IMR-90 (cell line): ENCODE measurements around the gene EPHA6. TPM values are rescaled to one million over a fixed set of nuclear protein-coding genes. Genes with fewer than 3 reads are reported as not detected.

Source experiments
- ATAC-seq: fragments of 200-7000 bp; cut with Tn5 transposase; 2 replicates; pipeline ENCODE4 v1.9.1; 2020; ENCODE audit warnings: low read depth, mild to moderate bottlenecking, moderate library complexity
- BruUV-seq: library from RNA; stranded (reverse); fragments of 400-500 nt; replicated peaks from 2 replicates; lab custom pipeline; 2021; lab: Mats Ljungman, UMichigan
- CTCF ChIA-PET: fragments of 300-600 bp; formaldehyde crosslinking; extraction: SDS; loops from one replicate; lab custom pipeline; 2021; ENCODE audit warnings: antibody characterized with exemption; lab: Yijun Ruan, JAX
- POLR2A ChIA-PET: fragments of 300-600 bp; sonication (Branson Sonifier 250); formaldehyde crosslinking; loops from one replicate; lab custom pipeline; 2022; ENCODE audit warnings: antibody characterized with exemption; ENCODE audit not compliant: unreplicated experiment; lab: Charles Lee
- DNase-seq: peaks from one replicate; pipeline ENCODE4 v3.0.0; 2013
- H2AFZ ChIP-seq: replicated peaks from 2 replicates; pipeline ENCODE3; 2013; ENCODE audit warnings: low read length, mild to moderate bottlenecking; ENCODE audit not compliant: poor library complexity
- H2AK5ac ChIP-seq: 2 replicates; pipeline ENCODE4 v1.6.1; 2013; ENCODE audit warnings: low read depth, low read length, inconsistent platforms
- H2AK9ac ChIP-seq: replicated peaks from 2 replicates; pipeline ENCODE3; 2013; ENCODE audit warnings: mild to moderate bottlenecking, low read depth, low read length, moderate library complexity; ENCODE audit not compliant: poor library complexity
- H2BK120ac ChIP-seq: 2 replicates; pipeline ENCODE4 v1.6.1; 2013; ENCODE audit warnings: low read depth, low read length, inconsistent platforms
- H2BK15ac ChIP-seq: 3 replicates; pipeline ENCODE4 v1.6.1; 2013; ENCODE audit warnings: low read depth, low read length, inconsistent platforms
- H2BK20ac ChIP-seq: 2 replicates; pipeline ENCODE4 v1.6.1; 2013; ENCODE audit warnings: low read depth, mild to moderate bottlenecking, inconsistent platforms, low read length, moderate library complexity
- H2BK5ac ChIP-seq: 2 replicates; pipeline ENCODE4 v1.6.1; 2013; ENCODE audit warnings: mild to moderate bottlenecking, low read depth, low read length, inconsistent platforms; ENCODE audit not compliant: poor library complexity, severe bottlenecking
- H3K14ac ChIP-seq: replicated peaks from 2 replicates; pipeline ENCODE4 v1.6.1; 2013; ENCODE audit warnings: low read depth, low read length, inconsistent platforms
- H3K18ac ChIP-seq: 2 replicates; pipeline ENCODE4 v1.6.1; 2013; ENCODE audit warnings: low read depth, low read length, control low read depth
- H3K23ac ChIP-seq: 2 replicates; pipeline ENCODE4 v1.6.1; 2013; ENCODE audit warnings: low read depth, low read length, inconsistent platforms
- H3K27ac ChIP-seq: 2 replicates; pipeline ENCODE4 v1.5.1; 2013; ENCODE audit warnings: mild to moderate bottlenecking, control low read depth, low read length; ENCODE audit not compliant: insufficient read depth
- H3K27me3 ChIP-seq: 2 replicates; pipeline ENCODE4 v1.6.1; 2013; ENCODE audit warnings: low read length; ENCODE audit not compliant: control insufficient read depth, insufficient read depth
- H3K36me3 ChIP-seq: 2 replicates; pipeline ENCODE4 v1.6.1; 2013; ENCODE audit warnings: low read length, mixed read lengths; ENCODE audit not compliant: control insufficient read depth, insufficient read depth
- H3K4ac ChIP-seq: 2 replicates; pipeline ENCODE4 v1.6.1; 2013; ENCODE audit warnings: low read depth, low read length, inconsistent platforms
- H3K4me1 ChIP-seq: 2 replicates; pipeline ENCODE4 v1.6.1; 2013; ENCODE audit warnings: low read length, mixed read lengths; ENCODE audit not compliant: control insufficient read depth, insufficient read depth
- H3K4me2 ChIP-seq: 2 replicates; pipeline ENCODE4 v1.6.1; 2013; ENCODE audit warnings: low read depth, mild to moderate bottlenecking, control low read depth, low read length, moderate library complexity
- H3K4me3 ChIP-seq: 2 replicates; pipeline ENCODE4 v1.5.1; 2013; ENCODE audit warnings: low read depth, mild to moderate bottlenecking, control low read depth, low read length, moderate library complexity; ENCODE audit not compliant: insufficient read depth
- H3K56ac ChIP-seq: 2 replicates; pipeline ENCODE4 v1.6.1; 2013; ENCODE audit warnings: low read length, inconsistent platforms; ENCODE audit not compliant: insufficient read depth; ENCODE audit errors: extremely low read depth
- H3K79me1 ChIP-seq, 2 experiments: 2 replicates each; pipeline ENCODE4 v1.6.1; 2013; ENCODE audit warnings: low read length in 2 of 2, inconsistent platforms in 1 of 2, low read depth in 1 of 2
- H3K9ac ChIP-seq: 2 replicates; pipeline ENCODE4 v1.6.1; 2013; ENCODE audit warnings: low read depth, low read length, control low read depth
- H3K9me1 ChIP-seq: 2 replicates; pipeline ENCODE4 v1.6.1; 2013; ENCODE audit warnings: low read length, inconsistent platforms; ENCODE audit not compliant: insufficient read depth
- H3K9me3 ChIP-seq: 2 replicates; pipeline ENCODE4 v1.6.1; 2013; ENCODE audit warnings: low read length; ENCODE audit not compliant: control insufficient read depth, insufficient read depth
- H4K20me1 ChIP-seq: 2 replicates; pipeline ENCODE4 v1.6.1; 2013; ENCODE audit warnings: low read length, inconsistent platforms; ENCODE audit not compliant: insufficient read depth
- H4K5ac ChIP-seq: 2 replicates; pipeline ENCODE4 v1.6.1; 2013; ENCODE audit warnings: mild to moderate bottlenecking, low read depth, low read length, control low read depth
- H4K8ac ChIP-seq, 2 experiments: 2 replicates each; pipeline ENCODE4 v1.6.1; 2013; ENCODE audit warnings: low read depth in 2 of 2, low read length in 2 of 2, control low read depth in 1 of 2, inconsistent platforms in 1 of 2
- H4K91ac ChIP-seq: 2 replicates; pipeline ENCODE4 v1.6.1; 2013; ENCODE audit warnings: low read depth, low read length, inconsistent platforms; ENCODE audit not compliant: insufficient read depth
- BHLHE40 ChIP-seq: fragments of 150-350 bp; IDR thresholded peaks from 2 replicates; pipeline ENCODE4 v1.6.1; 2016; ENCODE audit warnings: mild to moderate bottlenecking, low read depth, low read length
- CEBPB ChIP-seq: IDR thresholded peaks from 2 replicates; pipeline ENCODE4 v1.6.1; 2012; ENCODE audit warnings: low read depth, low read length, improper control_type of control experiment
- CHD1 ChIP-seq: IDR thresholded peaks from 2 replicates; pipeline ENCODE4 v1.6.1; 2012; ENCODE audit warnings: low read depth, low read length, improper control_type of control experiment
- FOS ChIP-seq: fragments of 150-350 bp; IDR thresholded peaks from 2 replicates; pipeline ENCODE4 v1.6.1; 2016; ENCODE audit warnings: low read depth, low read length
- MAFK ChIP-seq: IDR thresholded peaks from 2 replicates; pipeline ENCODE4 v1.6.1; 2012; ENCODE audit warnings: low read depth, low read length, improper control_type of control experiment
- MAZ ChIP-seq: IDR thresholded peaks from 2 replicates; pipeline ENCODE4 v1.6.1; 2012; ENCODE audit warnings: low read depth, mild to moderate bottlenecking, low read length, improper control_type of control experiment, moderate library complexity, borderline replicate concordance
- MXI1 ChIP-seq: IDR thresholded peaks from 2 replicates; pipeline ENCODE4 v1.6.1; 2012; ENCODE audit warnings: low read depth, mild to moderate bottlenecking, low read length, moderate library complexity, borderline replicate concordance
- NFE2L2 ChIP-seq: fragments of 150-350 bp; IDR thresholded peaks from 2 replicates; pipeline ENCODE4 v1.6.1; 2016; ENCODE audit warnings: low read depth, mild to moderate bottlenecking, low read length
- POLR2A ChIP-seq: IDR thresholded peaks from 2 replicates; pipeline ENCODE4 v1.6.1; 2012; ENCODE audit warnings: mild to moderate bottlenecking, low read depth, low read length
- RAD21 ChIP-seq: IDR thresholded peaks from 2 replicates; pipeline ENCODE4 v1.6.1; 2012; ENCODE audit warnings: low read length, improper control_type of control experiment
- RCOR1 ChIP-seq: IDR thresholded peaks from 2 replicates; pipeline ENCODE4 v1.6.1; 2012; ENCODE audit warnings: mild to moderate bottlenecking, low read length, improper control_type of control experiment; ENCODE audit not compliant: insufficient replicate concordance
- RFX5 ChIP-seq: IDR thresholded peaks from 2 replicates; pipeline ENCODE4 v1.8.0; 2012; ENCODE audit warnings: low read depth, mild to moderate bottlenecking, low read length, moderate library complexity
- SMC3 ChIP-seq: fragments of 150-350 bp; IDR thresholded peaks from 2 replicates; pipeline ENCODE4 v1.6.1; 2016; ENCODE audit warnings: low read depth, mild to moderate bottlenecking, antibody characterized with exemption, low read length, moderate library complexity
- WGBS, 2 experiments: methylation state at CpG; one replicate each; pipeline versions ENCODE4 v1.1.5 to v1.1.7; 2013; ENCODE audit warnings: missing lambda C conversion rate in 2 of 2; ENCODE audit not compliant: insufficient read length in 1 of 2; ENCODE audit errors: extremely low coverage in 2 of 2; 5-methylcytosine and 5-hydroxymethylcytosine counted together
- dilution Hi-C: fragments of 300-500 bp; cut with HindIII; formaldehyde crosslinking; loops from one replicate; pipeline ENCODE4 v1.14.3; 2018; ENCODE audit warnings: low sequenced_read_pairs; ENCODE audit not compliant: unreplicated experiment
- in situ Hi-C: fragments of 300-500 bp; cut with MboI; formaldehyde crosslinking; loops from 3 replicates; pipeline ENCODE4 v1.14.3; 2019; ENCODE audit warnings: low sequenced_read_pairs, inconsistent platforms, mixed read lengths
- intact Hi-C: fragments of 100-400 bp; cut with micrococcal nuclease; formaldehyde crosslinking; loops from 2 replicates; pipeline ENCODE4 v1.10.0; 2022
- polyA plus RNA-seq, 3 experiments: library from polyadenylated mRNA; depleted of rRNA; stranded (reverse); fragments of >200 nt; gene quantifications; 2 replicates each; pipeline ENCODE4 v1.2.3, GENCODE V29; 2012; ENCODE audit warnings: low replicate concordance in 1 of 3
- total RNA-seq: library from RNA; depleted of rRNA; stranded (reverse); fragments of >200 nt; gene quantifications from 2 replicates; pipeline ENCODE4 v1.2.3, GENCODE V29; 2012
- TF ChIP-seq, protein P1 (sequence below): conservative IDR thresholded peaks from 2 replicates; pipeline ENCODE4 v1.5.1; 2012; ENCODE audit warnings: mild to moderate bottlenecking, low read depth, low read length, improper control_type of control experiment
- TF ChIP-seq, protein P2 (sequence below): fragments of 150-350 bp; IDR thresholded peaks from 2 replicates; pipeline ENCODE4 v1.6.1; 2017; ENCODE audit warnings: mild to moderate bottlenecking, antibody characterized with exemption, low read length, low read depth
- TF ChIP-seq, protein P3 (sequence below): fragments of 150-350 bp; IDR thresholded peaks from 2 replicates; pipeline ENCODE4 v1.6.1; 2016; ENCODE audit warnings: low read depth, mild to moderate bottlenecking, low read length, moderate library complexity, borderline replicate concordance

EPHA6 gene
- total and polyA plus RNA-seq, 2 of the 4 experiments (the other 2 are of a cell fraction) = not detected

DNA sequence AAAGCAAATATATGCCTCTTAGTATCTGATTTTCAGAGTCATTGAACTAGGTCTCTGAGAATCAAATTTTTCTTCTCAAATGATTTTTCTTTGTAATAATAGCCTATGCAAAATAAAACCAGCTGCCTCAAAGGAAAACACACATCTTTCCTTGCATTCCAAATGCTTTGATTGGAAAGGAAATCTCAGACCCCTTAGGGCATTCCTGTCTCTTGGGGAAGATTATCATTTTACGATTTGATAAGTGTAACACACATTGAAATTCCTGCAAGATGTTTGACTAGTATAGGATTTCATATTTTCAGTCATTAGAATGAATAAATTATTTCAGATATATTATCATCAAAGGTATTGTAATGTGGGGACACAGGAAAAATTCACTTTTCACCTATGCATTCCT lies 244.8 kb downstream of the EPHA6 start:
- POLR2A ChIA-PET = no interaction called here

More for the DNA sequence above, 244.8 kb downstream of the EPHA6 start:
- Histone ChIP-seq H3K4me2 (no peak overlapping the region), H4K5ac (no peak overlapping the region), H3K27ac (no peak overlapping the region), H2BK20ac (no peak overlapping the region), H3K4me1 (no peaks in the 10 kb centered on the region), H2AFZ (no peak overlapping the region), H3K9ac (no peak overlapping the region), H3K4ac (no peak overlapping the region), H2AK9ac (no peak overlapping the region), H3K36me3 (no peaks in the 10 kb centered on the region), H3K23ac (no peak overlapping the region), H3K14ac (no peak overlapping the region), H2BK120ac (no peak overlapping the region), H4K8ac (no peak overlapping the region), H3K9me3 (peaks cover 5% of the 10 kb centered on the region; the same call in 1 of the 2 replicates), H2BK15ac (no peak overlapping the region), H4K91ac (no peak overlapping the region), H3K9me1 (no peaks in the 10 kb centered on the region), H3K4me3 (no peak overlapping the region), H3K18ac (no peak overlapping the region), H3K79me1 (no peaks in the 10 kb centered on the region), H2BK5ac (no peak overlapping the region), H4K20me1 (no peaks in the 10 kb centered on the region), H2AK5ac (no peak overlapping the region), H3K27me3 (no peaks in the 10 kb centered on the region), H3K56ac (no peak overlapping the region)
- TF ChIP-seq CHD1 = no peak
- TF ChIP-seq, protein P1, sequence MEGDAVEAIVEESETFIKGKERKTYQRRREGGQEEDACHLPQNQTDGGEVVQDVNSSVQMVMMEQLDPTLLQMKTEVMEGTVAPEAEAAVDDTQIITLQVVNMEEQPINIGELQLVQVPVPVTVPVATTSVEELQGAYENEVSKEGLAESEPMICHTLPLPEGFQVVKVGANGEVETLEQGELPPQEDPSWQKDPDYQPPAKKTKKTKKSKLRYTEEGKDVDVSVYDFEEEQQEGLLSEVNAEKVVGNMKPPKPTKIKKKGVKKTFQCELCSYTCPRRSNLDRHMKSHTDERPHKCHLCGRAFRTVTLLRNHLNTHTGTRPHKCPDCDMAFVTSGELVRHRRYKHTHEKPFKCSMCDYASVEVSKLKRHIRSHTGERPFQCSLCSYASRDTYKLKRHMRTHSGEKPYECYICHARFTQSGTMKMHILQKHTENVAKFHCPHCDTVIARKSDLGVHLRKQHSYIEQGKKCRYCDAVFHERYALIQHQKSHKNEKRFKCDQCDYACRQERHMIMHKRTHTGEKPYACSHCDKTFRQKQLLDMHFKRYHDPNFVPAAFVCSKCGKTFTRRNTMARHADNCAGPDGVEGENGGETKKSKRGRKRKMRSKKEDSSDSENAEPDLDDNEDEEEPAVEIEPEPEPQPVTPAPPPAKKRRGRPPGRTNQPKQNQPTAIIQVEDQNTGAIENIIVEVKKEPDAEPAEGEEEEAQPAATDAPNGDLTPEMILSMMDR = no peak
- no peak for TF ChIP-seq CEBPB
- no peak for TF ChIP-seq MAFK
- TF ChIP-seq MAZ = no peak
- TF ChIP-seq BHLHE40 = no peak
- no peak for TF ChIP-seq NFE2L2
- TF ChIP-seq FOS = no peak
- no peak for TF ChIP-seq RCOR1
- TF ChIP-seq, protein P2, sequence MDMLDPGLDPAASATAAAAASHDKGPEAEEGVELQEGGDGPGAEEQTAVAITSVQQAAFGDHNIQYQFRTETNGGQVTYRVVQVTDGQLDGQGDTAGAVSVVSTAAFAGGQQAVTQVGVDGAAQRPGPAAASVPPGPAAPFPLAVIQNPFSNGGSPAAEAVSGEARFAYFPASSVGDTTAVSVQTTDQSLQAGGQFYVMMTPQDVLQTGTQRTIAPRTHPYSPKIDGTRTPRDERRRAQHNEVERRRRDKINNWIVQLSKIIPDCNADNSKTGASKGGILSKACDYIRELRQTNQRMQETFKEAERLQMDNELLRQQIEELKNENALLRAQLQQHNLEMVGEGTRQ = no peak
- TF ChIP-seq RFX5 = no peak
- TF ChIP-seq RAD21 = no peak
- TF ChIP-seq, protein P3, sequence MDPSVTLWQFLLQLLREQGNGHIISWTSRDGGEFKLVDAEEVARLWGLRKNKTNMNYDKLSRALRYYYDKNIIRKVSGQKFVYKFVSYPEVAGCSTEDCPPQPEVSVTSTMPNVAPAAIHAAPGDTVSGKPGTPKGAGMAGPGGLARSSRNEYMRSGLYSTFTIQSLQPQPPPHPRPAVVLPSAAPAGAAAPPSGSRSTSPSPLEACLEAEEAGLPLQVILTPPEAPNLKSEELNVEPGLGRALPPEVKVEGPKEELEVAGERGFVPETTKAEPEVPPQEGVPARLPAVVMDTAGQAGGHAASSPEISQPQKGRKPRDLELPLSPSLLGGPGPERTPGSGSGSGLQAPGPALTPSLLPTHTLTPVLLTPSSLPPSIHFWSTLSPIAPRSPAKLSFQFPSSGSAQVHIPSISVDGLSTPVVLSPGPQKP = no peak
- no peak for TF ChIP-seq SMC3
- no peak for TF ChIP-seq POLR2A
- no peak for TF ChIP-seq MXI1
- CTCF ChIA-PET = no interaction called here
- in situ Hi-C loops (no loop called here), dilution Hi-C loops (no loop called here), intact Hi-C loops (no loop called here)
- DNase-seq (no peak), ATAC-seq (no peak)
- BruUV-seq = no TSS peak
- WGBS, 2 experiments = no CpG with 5 or more reads among the region's 1 CpG
